Inferior parietal cortex (tissue), 1 donor: ENCODE data around the gene ATP11B.
"Not testable (repeated sequence)": the region's sequence is repeated elsewhere in the genome, so short reads cannot be mapped to it uniquely, and the experiment has no call there.

Source experiments
- DNase-seq: peaks from one replicate; pipeline ENCODE4 v3.0.0-alpha.2; 2016; ENCODE audit errors: extremely low spot score

ATP11B gene

DNA sequence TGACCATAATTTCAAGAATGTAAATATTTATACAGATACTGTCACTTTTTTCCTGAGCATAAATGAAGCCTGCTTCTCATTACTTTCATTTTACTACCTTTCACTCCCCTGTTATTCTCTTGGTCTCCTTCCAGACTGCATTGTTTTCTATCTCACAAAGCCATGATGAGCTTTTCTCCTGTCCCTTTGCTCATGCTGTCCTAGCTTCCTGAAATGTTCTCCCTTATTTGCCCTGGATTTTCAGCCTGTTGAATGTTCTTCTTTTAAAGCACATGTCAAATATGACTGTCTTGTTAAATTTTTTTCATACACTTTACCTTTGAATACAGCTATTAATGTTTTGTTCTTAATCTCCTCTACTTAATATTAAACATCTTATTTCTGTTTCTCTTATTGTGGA lies 31.7 kb downstream of the ATP11B start:
- no peak for DNase-seq

DNA sequence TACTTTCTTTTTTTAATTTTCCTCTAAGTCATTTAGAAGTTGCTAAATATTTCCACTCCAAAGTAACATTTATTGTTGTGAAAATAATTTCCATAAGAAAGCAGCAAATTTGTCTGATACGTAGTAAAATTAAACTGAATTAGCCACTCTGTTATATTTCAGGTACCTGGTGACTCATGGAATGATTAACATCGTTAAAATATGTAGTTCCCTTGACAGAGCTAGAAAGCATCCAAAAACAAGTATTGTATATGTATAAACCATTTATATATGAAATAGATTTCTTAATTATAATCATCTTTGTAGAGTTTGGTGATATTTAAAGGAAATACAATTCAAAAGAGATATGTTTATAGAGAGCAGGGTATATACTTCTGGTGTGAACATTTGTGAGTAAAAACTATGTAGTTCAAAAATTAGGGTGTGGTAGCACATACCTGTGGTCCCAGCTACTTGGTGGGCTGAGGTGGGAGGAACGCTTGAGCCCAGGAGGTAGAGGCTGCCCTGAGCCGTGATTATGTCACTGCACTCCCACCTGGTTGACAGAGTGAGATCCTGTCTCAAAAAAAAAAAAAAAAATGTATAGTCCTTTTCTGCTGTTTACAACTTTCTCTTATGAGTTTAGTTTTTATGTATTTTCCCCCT lies 36.6 kb downstream of the ATP11B start:
- DNase-seq = no peak

DNA sequence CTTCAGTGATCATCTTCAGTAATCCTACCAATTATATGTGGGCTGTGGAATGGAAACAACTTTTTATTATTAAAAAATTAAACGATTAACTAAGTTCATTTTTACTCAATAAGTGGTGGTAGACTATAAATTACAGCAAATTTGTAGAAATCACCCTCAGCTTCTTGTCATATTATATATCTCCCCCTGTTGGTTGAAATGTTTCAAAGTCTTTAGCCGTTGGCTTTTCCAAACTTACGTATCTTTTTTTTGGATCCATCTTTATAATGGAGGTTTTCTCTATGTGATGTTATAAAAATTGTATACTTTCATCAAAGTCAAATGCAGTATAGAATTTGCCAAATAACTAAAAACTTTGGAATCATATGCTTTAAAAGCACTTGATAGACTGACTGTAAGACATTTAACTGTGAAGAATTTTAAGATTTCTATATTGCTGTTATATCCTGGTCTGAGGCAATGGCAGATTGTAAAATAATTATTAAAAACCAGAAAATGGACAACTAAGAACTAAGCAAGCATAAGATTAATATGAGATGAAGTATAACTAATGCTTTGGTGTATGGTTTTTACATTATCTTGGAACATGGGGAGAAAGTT lies 44.7 kb downstream of the ATP11B start:
- no peak for DNase-seq

DNA sequence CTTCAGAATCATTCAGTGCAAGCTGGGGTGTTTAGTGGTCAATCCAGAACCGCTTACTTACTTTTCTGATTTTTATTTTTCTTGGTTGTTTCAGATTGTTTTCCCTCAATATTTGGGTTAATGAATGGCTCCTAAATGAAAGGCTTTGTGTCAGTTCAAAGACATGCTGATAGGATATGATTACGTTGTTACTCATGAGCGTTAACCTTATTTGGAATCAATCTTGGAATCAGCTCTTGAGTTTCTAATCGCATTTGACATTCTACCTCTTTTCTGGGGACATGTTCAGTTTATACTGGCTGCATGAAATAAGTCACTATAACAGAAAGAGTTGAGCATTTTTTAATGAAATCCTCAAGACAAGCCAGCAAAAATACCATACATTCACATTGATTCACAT lies 50.2 kb downstream of the ATP11B start:
- DNase-seq = no peak

DNA sequence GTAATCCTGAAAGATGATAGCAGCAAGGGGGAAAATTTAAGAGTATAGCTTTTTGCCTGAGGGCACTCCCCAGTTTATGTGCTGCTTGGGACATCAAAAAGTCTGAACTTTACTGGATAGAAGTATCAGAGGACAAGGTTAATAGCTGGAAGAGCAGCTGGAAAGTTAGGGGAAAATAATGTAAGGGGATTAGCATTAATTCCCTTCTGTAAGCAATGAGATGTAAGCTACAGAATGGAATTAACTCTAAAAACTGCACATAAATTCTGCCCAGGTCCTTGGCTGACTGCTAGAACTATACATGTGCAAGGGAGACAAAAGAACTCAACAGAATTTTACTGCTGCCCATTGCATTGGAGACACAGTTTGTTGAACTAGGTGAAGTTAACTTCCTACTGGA lies 55.6 kb downstream of the ATP11B start:
- DNase-seq = no peak

DNA sequence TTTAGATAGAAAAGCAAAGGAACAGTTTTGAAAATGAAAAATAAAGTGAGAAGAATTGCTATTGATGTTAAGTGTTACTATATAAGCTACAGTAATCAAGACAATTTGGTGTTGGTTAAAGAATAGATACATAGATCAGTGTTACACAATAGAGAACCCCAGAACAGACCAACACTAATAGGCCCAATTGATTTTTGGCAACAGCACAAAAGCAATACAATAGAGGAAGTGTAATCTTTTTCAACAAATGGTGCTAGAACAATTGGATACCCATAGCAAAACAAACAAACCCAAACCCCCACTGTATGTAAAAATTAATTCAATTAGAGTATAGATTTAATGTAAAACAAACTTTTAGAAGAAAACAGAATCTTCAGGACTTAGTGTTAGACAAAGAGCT lies 61.8 kb downstream of the ATP11B start:
- peak; percentile 51 for DNase-seq

DNA sequence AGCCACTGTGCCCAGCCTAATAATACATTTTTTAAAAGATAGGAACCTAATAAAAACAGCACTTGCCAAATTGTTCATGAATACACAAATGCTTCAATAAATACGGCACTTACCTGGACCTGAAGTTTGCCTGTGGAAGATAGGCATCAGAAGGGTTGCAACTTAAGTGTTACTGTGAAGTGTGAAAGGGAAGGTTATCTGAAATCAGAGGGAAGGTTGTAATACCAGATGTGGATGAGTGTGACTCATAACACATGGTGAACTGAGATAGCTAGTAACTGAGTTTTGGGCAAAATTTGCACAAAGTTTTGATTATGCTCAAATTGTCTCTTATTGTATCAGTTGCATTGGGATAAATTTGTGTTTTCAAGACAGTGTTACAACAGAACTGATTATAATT lies 68.0 kb downstream of the ATP11B start:
- no peak for DNase-seq

DNA sequence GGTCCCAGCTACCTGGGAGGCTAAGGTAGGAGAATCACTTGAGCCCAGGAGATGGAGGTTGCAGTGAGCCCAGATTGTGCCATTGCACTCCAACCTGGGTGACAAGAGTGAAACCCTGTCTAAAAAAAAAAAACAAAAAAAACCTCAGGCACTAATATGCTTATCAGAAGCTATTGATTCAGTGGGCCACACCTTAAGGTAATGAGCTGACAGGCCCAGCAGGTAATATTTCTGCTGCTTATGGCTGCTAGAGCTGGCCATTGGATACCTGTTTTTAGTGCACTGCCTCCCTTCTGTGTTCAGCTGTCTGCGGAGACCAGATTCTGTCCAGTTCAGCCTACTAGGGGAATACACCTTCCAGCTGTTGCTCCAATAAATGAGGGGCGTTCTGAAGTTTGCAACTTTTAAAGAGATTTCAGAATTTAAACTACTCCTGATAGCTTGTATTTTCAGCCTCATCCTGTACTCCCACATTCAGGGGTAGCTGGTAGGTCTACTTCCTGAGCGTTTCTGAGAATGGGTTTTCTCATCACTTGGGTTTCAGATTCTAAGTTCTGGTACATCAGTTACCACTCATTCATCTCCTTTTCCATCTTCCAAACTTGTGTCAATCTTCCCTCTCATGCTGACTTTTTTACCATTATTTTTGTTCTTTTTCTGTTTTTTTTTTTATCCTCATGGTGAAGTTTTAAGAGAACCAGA lies 69.0 kb downstream of the ATP11B start:
- DNase-seq = no peak

DNA sequence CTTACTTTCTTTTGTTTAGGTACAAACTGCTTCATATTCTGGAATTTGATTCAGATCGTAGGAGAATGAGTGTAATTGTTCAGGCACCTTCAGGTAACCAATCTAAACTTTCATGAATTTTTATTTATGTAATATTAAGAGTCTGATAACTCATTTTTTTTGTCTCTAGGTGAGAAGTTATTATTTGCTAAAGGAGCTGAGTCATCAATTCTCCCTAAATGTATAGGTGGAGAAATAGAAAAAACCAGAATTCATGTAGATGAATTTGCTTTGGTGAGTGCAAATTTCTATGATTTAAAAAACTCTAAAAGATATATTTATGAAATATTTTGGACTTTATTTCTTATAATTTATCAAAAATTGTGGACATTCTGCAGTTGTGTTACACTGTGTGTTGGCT lies 75.8 kb downstream of the ATP11B start:
- DNase-seq = no peak

DNA sequence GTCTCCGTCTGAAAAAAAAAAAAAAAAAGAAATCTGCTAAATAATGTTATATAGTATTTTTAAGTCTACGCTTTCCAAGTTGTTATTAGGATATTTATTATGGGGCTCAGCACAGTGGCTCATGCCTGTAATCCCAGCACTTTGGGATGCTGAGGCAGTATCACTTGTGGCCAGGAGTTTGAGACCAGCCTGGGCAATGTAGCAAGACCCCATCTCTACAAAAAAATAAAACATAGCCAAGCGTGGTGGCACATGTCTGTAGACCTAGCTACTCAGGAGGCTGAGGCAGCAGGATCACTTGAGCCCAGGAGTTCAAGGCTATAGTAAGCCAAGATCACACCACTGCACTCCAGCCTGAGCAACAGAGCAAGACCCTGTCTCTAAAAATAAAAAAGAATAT lies 77.6 kb downstream of the ATP11B start:
- not testable (repeated sequence) for DNase-seq

DNA sequence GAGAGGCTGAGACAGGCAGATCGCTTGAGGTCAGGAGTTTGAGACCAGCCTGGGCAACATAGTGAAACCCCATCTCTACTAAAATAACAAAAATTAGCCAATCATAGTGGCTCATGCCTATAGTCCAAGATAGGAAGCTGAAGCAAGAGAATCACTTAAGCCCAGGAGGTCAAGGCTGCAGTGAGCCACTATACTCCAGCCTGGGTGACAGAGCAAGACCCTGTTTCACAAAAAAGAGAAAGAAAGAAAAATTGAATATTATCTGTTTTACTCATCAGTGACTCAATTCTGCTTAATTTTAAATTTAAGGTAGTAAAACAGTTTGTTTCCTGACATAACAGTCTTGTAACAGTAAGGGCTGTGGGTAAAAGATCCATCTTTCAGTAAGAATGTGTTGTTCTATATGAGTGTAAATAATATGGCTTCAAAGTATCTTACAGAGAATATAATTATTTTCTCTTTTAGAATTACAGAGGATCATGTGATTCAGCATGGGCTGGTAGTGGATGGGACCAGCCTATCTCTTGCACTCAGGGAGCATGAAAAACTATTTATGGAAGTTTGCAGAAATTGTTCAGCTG lies 85.8 kb downstream of the ATP11B start:
- DNase-seq = no peak

DNA sequence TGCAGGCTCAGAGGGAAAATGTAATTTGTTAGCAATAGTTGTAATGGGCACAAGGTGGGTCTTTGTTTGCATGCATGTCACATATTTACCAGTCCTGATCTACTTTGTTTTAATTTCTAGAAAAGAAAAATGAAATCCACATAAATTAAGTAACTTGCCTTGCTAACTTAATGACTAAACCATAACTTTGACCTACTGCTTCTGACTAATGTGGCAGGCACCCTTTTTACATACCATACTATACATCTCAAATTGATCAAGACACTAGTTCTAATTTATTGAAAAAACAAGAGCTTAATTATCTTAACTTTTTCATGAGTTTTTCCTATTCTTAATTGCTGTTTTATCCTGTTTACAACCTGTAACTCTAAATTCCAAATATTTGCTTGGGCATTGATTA lies 93.2 kb downstream of the ATP11B start:
- DNase-seq = no peak

DNA sequence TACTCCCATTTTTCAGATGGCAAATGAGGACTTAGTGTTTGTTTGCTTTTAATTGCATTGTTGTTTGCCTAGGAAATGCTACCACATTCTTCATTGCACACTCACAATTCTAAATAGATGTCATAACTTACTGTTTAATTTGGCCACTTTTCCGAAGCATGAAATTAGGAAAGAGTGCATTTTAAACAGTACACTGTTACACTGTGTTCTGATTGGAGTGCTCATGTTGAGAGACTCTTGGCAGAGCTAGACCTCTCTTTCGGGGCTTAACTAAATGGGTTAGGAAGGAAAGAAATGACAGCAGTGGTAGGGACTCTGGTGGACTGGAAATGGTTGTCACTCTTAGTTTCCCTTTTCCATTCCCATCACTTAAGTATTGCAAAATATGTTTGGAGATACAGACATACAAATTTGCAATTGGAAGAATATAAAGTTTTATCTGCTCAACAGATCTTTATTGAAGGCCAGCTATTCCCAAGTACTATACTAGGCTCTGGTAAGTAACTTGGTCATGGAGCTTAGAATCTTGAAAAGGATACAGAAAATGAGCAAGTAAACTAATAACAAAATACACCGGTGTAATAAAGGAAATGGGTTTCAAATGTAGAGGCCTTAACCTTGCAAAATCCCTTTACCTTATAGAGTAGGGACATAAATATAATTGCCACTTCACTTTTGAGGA lies 96.8 kb downstream of the ATP11B start:
- no peak for DNase-seq

DNA sequence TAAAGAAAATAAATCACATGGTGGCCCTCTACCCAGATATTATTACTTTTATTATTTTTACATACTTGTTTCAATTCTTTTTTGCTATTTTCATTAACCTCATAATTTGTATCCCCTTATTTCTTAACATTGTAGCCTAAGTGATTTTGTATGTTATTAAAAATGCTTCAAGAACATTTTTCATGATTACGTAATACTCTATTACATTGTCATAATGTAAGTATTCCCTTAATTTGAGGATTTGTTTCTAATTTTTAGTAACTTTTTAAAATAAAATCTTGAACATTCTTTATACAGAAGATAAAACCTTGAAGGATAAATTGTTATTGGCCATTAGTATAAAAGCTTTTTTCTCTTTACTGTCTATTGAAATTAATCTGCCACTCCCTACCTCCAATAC lies 98.1 kb downstream of the ATP11B start:
- no peak for DNase-seq

DNA sequence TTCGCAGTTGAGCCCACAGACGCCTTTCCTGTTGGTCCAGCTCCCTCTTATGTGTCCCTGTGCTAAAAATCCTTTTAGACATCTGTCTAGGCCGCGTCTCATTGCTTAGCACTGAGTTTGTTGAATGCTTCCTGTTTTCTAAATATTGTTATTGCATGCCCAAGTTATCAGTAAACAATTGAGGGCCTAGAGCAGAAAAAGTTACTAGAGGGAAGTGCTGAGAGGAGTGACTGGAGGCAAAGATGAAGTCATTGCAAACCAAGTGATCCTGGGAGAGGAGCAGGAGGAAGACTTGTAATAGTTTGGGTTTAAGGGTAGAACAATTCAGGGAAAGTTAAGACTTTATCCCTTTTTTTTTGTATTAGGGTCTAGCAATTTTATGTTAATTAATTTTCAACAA lies 98.9 kb downstream of the ATP11B start:
- DNase-seq = no peak

DNA sequence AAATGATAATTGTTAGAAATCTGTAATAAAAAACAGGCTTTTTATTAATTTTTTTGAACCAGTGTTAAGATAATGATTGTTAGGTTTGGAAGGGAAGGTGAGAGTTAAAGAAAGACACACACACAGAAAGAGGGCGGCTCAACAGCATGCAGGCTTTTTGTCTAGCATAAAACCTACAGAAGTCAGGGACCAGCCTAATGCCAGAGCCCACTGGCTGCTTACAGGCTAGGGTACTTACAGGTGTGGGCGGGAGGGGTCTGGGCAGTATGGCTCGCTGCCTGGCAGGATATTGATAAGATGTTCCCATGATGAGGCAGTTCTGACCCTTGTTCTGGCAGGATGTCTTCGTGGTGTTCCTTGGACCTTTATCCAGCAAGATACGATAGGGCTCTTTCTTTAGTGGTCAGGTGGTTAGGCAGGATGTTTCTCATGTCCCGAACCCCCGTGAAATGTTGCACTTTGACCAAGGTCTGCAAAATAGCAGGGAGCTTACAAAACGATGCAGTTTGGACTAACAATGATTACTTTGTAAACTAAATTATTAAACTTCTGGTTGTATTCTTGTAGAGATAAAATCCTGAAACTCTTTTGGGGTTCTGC lies 102.3 kb downstream of the ATP11B start:
- no peak for DNase-seq

DNA sequence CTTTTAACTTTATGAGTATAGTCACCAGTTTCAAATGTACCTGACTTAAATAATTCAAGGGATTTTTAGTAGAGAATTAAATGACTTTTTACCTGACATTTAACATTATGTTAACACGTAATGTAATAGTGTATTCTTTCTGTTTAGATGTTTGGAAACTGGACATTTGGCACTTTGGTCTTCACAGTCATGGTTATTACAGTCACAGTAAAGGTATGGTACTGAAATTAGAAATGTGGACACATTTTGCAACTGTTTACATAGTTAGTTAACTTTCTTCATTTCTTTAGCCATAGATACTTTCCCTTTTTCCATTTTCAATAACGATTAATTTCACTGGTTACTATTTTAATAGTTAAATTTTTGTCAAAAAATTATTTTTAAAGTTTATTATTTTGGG lies 103.2 kb downstream of the ATP11B start:
- DNase-seq = no peak

DNA sequence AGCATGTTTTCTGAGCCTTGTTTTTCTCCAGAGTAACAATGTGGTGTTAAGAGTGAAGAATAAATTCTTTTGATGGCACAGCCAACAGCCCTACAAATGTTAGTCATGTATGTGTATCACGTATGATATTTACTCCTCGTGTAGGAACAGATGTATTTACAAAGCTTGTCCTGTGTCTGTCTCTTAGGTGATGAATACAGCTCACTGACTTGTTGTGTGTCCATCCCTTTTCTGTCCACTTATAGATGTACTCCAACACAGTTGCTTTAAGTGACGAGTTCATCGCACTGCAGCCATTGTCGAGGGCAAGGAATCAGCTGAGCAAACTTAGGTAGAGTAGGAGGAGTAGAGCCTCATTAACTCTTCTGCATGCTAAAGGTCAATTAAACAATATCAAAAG lies 108.9 kb downstream of the ATP11B start:
- no peak for DNase-seq

DNA sequence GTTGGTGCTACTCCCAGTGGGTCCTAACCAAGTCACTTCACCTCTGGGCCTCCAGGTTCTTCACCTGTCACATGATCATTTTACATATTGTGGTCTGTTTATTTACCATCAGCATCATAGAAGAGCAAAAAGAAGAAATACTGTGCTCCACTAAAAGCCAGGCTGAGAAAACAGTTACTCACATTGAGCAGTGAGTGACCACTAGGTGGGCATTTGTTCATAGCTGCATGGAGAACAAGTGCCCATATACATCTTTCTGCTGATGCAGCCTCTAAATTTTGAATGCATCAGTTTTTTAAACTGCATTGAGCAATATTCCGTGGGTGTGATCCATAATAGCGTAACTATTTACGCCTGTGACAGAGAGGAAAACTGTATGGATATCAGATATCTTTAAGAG lies 110.9 kb downstream of the ATP11B start:
- no peak for DNase-seq

DNA sequence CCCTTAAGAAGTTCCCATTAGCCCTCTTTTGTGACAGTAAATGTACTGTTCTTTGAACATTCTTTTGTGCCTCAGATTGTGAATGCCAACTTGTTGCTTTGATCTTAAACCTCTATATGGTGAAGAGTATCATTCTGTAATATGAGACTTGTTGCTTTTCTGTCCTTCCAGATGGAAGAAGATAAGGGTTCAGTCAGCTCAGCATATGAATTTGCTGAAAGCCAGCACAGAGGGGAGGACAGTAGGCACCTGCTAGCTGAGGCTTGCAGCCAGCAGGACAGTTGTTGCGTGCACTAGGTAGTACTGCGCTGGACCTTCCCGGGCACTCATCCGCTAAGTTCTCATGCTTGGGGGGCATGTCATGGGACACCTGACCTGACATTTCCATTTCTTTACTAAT lies 112.3 kb downstream of the ATP11B start:
- DNase-seq = no peak

DNA sequence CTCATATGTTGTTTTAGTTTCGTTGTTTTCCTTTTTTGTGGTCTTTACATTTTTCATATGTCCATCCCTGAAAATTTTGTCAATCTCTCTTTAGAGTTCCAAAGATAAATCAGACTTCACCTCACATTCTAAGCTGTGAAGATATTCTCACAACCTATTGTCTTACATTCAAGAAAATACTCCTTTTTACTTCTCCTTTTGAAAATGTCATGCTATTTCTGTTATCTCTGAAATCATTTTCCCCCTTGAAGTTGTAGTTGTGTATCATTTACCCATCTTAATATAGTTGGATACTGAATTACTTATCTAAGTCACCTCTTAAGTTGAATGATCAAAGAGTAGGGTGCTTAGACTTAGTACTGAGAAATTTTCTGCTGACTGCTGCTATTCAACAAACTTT lies 112.7 kb downstream of the ATP11B start:
- no peak for DNase-seq

DNA sequence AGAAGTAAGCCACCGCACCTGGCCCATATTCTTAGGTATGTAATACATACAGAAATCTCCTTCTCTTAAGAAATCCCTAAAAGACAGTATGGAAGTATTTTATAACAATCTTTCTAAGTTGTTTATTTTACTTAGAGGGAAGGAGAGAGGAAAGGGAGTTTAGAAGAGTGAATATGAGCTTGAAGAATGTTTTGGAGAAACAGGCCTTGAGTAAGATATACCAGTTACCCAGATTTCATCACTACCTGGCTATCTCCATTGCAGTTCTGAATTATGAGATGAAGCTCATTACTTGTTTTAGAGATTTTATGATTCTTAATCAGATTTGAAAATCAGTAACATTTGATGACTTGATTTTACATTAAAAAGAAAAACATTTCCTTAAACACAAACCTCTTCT lies 115.2 kb downstream of the ATP11B start:
- no peak for DNase-seq
